HEK293 (cell line): ENCODE data around the gene RNF149.

Experiments
- CTCF ChIA-PET: fragments of 350-600 bp; formaldehyde crosslinking; extraction: SDS; loops from one replicate; lab custom pipeline; 2021; ENCODE audit warnings: antibody characterized with exemption; lab: Yijun Ruan, JAX
- POLR2A ChIA-PET: fragments of 300-600 bp; formaldehyde crosslinking; extraction: SDS; loops from one replicate; lab custom pipeline; 2020; ENCODE audit warnings: antibody characterized with exemption, inconsistent platforms; lab: Yijun Ruan, JAX
- H3K27ac ChIP-seq: fragments of 200-500 bp; sonication (Bioruptor generic); 2 replicates; pipeline ENCODE4 v1.5.1; 2014; ENCODE audit warnings: low read depth, low read length, control low read depth, inconsistent platforms; ENCODE audit errors: extremely low read depth
- H3K36me3 ChIP-seq, 2 experiments: fragments of 200-500 bp in 1 of 2; sonication (Bioruptor generic) in 1 of 2; 1 replicate in 1 of 2; 2 replicates in 1 of 2; pipeline ENCODE4 v1.5.1; 2014 to 2017; ENCODE audit warnings: inconsistent platforms in 2 of 2, low read length in 2 of 2; ENCODE audit not compliant: control insufficient read depth in 2 of 2, insufficient read depth in 1 of 2
- H3K4me1 ChIP-seq: fragments of 200-500 bp; sonication (Bioruptor generic); 2 replicates; pipeline ENCODE4 v1.5.1; 2014; ENCODE audit warnings: mild to moderate bottlenecking, low read length, inconsistent platforms; ENCODE audit not compliant: control insufficient read depth, insufficient read depth
- H3K4me3 ChIP-seq: 2 replicates; pipeline ENCODE4 v1.5.1; 2011; ENCODE audit warnings: low read depth, mild to moderate bottlenecking, control low read depth, low read length, moderate library complexity
- H3K9me3 ChIP-seq: fragments of 200-500 bp; sonication (Bioruptor generic); 2 replicates; pipeline ENCODE4 v1.5.1; 2014; ENCODE audit warnings: low read depth, low read length, inconsistent platforms; ENCODE audit not compliant: control insufficient read depth, insufficient read depth
- KLF7 ChIP-seq: fragments of 450-650 bp; formaldehyde crosslinking; IDR thresholded peaks from 2 replicates; pipeline ENCODE4 v1.5.1; 2016; ENCODE audit warnings: missing biosample characterization, missing genetic modification characterization, borderline replicate concordance
- MZF1 ChIP-seq: fragments of 450-650 bp; formaldehyde crosslinking; IDR thresholded peaks from 2 replicates; pipeline ENCODE4 v1.5.1; 2017; ENCODE audit warnings: missing biosample characterization, missing genetic modification characterization, borderline replicate concordance
- SALL2 ChIP-seq: fragments of 450-650 bp; formaldehyde crosslinking; IDR thresholded peaks from 2 replicates; pipeline ENCODE4 v1.5.0; 2017; ENCODE audit warnings: missing biosample characterization, mild to moderate bottlenecking, missing genetic modification characterization, borderline replicate concordance
- ZBTB17 ChIP-seq: fragments of 450-650 bp; formaldehyde crosslinking; IDR thresholded peaks from 2 replicates; pipeline ENCODE4 v1.5.1; 2016; ENCODE audit warnings: missing biosample characterization, missing genetic modification characterization
- ZBTB8A ChIP-seq: fragments of 450-650 bp; formaldehyde crosslinking; IDR thresholded peaks from 2 replicates; pipeline ENCODE4 v1.5.1; 2016; ENCODE audit warnings: missing biosample characterization, missing genetic modification characterization
- ZFHX2 ChIP-seq: fragments of 450-650 bp; formaldehyde crosslinking; conservative IDR thresholded peaks from 2 replicates; pipeline ENCODE4 v1.5.1; 2016; ENCODE audit warnings: missing biosample characterization, missing genetic modification characterization
- ZFP41 ChIP-seq: fragments of 450-650 bp; formaldehyde crosslinking; IDR thresholded peaks from 2 replicates; pipeline ENCODE4 v1.5.1; 2016; ENCODE audit warnings: missing biosample characterization, missing genetic modification characterization, borderline replicate concordance
- ZNF121 ChIP-seq: fragments of 450-650 bp; formaldehyde crosslinking; IDR thresholded peaks from 2 replicates; pipeline ENCODE4 v1.5.1; 2016; ENCODE audit warnings: missing biosample characterization, missing genetic modification characterization
- ZNF155 ChIP-seq: fragments of 450-650 bp; formaldehyde crosslinking; IDR thresholded peaks from 2 replicates; pipeline ENCODE4 v1.5.1; 2016; ENCODE audit warnings: missing biosample characterization, missing genetic modification characterization
- ZNF157 ChIP-seq: fragments of 450-650 bp; formaldehyde crosslinking; IDR thresholded peaks from 2 replicates; pipeline ENCODE4 v1.5.1; 2016; ENCODE audit warnings: missing biosample characterization, missing genetic modification characterization
- ZNF16 ChIP-seq: fragments of 450-650 bp; formaldehyde crosslinking; IDR thresholded peaks from 2 replicates; pipeline ENCODE4 v1.5.1; 2016; ENCODE audit warnings: low read depth, missing biosample characterization, missing genetic modification characterization
- ZNF175 ChIP-seq: fragments of 450-650 bp; formaldehyde crosslinking; IDR thresholded peaks from 2 replicates; pipeline ENCODE4 v1.5.1; 2016; ENCODE audit warnings: missing biosample characterization, missing genetic modification characterization
- ZNF274 ChIP-seq, 2 experiments: fragments of 200-500 bp in 1 of 2; fragments of 450-650 bp in 1 of 2; sonication (Bioruptor generic) in 1 of 2; formaldehyde crosslinking in 1 of 2; IDR thresholded peaks; 2 replicates each; pipeline versions ENCODE4 v1.5.1 to v1.6.1; 2014 to 2016; ENCODE audit warnings: borderline replicate concordance in 1 of 2, inconsistent platforms in 1 of 2, low read length in 1 of 2, missing biosample characterization in 1 of 2, missing genetic modification characterization in 1 of 2
- ZNF292 ChIP-seq: fragments of 450-650 bp; formaldehyde crosslinking; IDR thresholded peaks from 2 replicates; pipeline ENCODE4 v1.5.1; 2016; ENCODE audit warnings: low read depth, missing biosample characterization, missing genetic modification characterization, borderline replicate concordance
- ZNF354C ChIP-seq: fragments of 450-650 bp; formaldehyde crosslinking; IDR thresholded peaks from 2 replicates; pipeline ENCODE4 v1.5.1; 2016; ENCODE audit warnings: missing biosample characterization, missing genetic modification characterization, low read depth, borderline replicate concordance
- ZNF473 ChIP-seq: fragments of 450-650 bp; formaldehyde crosslinking; IDR thresholded peaks from 2 replicates; pipeline ENCODE4 v1.5.1; 2017; ENCODE audit warnings: missing biosample characterization, missing genetic modification characterization
- ZNF561 ChIP-seq: fragments of 450-650 bp; IDR thresholded peaks from 2 replicates; pipeline ENCODE4 v1.5.1; 2018; ENCODE audit warnings: missing biosample characterization, missing genetic modification characterization, borderline replicate concordance
- ZNF670 ChIP-seq: fragments of 450-650 bp; formaldehyde crosslinking; IDR thresholded peaks from 2 replicates; pipeline ENCODE4 v1.5.1; 2016; ENCODE audit warnings: missing biosample characterization, missing genetic modification characterization, low read depth
- ZNF830 ChIP-seq: fragments of 450-650 bp; IDR thresholded peaks from 2 replicates; pipeline ENCODE4 v1.5.0; 2018; ENCODE audit warnings: missing biosample characterization, missing genetic modification characterization, low read depth, mild to moderate bottlenecking, moderate library complexity
- ZNF843 ChIP-seq: fragments of 450-650 bp; formaldehyde crosslinking; IDR thresholded peaks from 2 replicates; pipeline ENCODE4 v1.5.1; 2016; ENCODE audit warnings: missing biosample characterization, missing genetic modification characterization
- ZSCAN16 ChIP-seq: fragments of 450-650 bp; formaldehyde crosslinking; IDR thresholded peaks from 2 replicates; pipeline ENCODE4 v1.5.1; 2016; ENCODE audit warnings: missing biosample characterization, missing genetic modification characterization
- TF ChIP-seq, protein P1 (sequence below): fragments of 450-650 bp; formaldehyde crosslinking; IDR thresholded peaks from 2 replicates; pipeline ENCODE4 v1.5.1; 2016; ENCODE audit warnings: missing biosample characterization, missing genetic modification characterization
- TF ChIP-seq, protein P2 (sequence below): sonication (generic); formaldehyde crosslinking; IDR thresholded peaks from 2 replicates; pipeline ENCODE4 v1.8.1; 2022; ENCODE audit warnings: mild to moderate bottlenecking, moderate library complexity, missing genetic modification reagents
- TF ChIP-seq, protein P3 (sequence below): fragments of 450-650 bp; formaldehyde crosslinking; IDR thresholded peaks from 2 replicates; pipeline ENCODE4; 2016; ENCODE audit warnings: missing biosample characterization, missing genetic modification characterization
- TF ChIP-seq, protein P4 (sequence below): fragments of 450-650 bp; formaldehyde crosslinking; IDR thresholded peaks from 2 replicates; pipeline ENCODE4 v1.5.1; 2016; ENCODE audit warnings: missing biosample characterization, missing genetic modification characterization
- TF ChIP-seq, protein P5 (sequence below): fragments of 450-650 bp; IDR thresholded peaks from 2 replicates; pipeline ENCODE4 v1.5.1; 2018; ENCODE audit warnings: missing biosample characterization, missing genetic modification characterization
- TF ChIP-seq, protein P6 (sequence below): fragments of 450-650 bp; formaldehyde crosslinking; IDR thresholded peaks from 2 replicates; pipeline ENCODE4 v1.5.1; 2017; ENCODE audit warnings: missing biosample characterization, missing genetic modification characterization

The RNF149 gene

DNA sequence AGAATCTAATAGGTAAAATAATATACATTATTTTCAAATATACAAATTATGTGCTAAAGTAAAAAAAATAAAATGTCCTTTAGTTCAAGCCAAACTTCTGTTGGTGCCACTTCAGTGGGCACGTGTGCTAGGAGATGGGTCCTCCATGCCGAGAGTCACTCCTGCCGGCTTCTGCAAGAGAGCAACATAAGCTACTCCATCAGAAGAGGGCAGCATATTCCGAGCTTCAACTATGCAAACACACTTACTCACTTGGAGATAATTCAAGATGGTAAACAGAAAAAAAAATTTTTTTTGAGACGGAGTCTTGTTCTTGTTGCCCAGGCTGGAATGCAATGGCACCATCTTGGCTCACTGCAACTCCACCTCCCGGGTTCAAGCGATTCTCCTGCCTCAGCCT lies 31.4 kb downstream of the RNF149 start:
- Histone ChIP-seq H3K36me3 (peaks cover 43 to 67% of the 10 kb centered on the region in 2 experiments), H3K4me3 (no peak overlapping the region), H3K4me1 (no peaks in the 10 kb centered on the region), H3K9me3 (no peaks in the 10 kb centered on the region), H3K27ac (no peak overlapping the region)
- TF ChIP-seq, protein P1, sequence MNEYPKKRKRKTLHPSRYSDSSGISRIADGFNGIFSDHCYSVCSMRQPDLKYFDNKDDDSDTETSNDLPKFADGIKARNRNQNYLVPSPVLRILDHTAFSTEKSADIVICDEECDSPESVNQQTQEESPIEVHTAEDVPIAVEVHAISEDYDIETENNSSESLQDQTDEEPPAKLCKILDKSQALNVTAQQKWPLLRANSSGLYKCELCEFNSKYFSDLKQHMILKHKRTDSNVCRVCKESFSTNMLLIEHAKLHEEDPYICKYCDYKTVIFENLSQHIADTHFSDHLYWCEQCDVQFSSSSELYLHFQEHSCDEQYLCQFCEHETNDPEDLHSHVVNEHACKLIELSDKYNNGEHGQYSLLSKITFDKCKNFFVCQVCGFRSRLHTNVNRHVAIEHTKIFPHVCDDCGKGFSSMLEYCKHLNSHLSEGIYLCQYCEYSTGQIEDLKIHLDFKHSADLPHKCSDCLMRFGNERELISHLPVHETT, result no peak
- TF ChIP-seq ZNF292 (tag by site-specific recombination), result no peak
- no peak for TF ChIP-seq ZBTB8A (tag by site-specific recombination)
- TF ChIP-seq ZNF830 (tag by site-specific recombination), result no peak
- no peak for TF ChIP-seq ZNF155 (tag by site-specific recombination)
- TF ChIP-seq, protein P2, sequence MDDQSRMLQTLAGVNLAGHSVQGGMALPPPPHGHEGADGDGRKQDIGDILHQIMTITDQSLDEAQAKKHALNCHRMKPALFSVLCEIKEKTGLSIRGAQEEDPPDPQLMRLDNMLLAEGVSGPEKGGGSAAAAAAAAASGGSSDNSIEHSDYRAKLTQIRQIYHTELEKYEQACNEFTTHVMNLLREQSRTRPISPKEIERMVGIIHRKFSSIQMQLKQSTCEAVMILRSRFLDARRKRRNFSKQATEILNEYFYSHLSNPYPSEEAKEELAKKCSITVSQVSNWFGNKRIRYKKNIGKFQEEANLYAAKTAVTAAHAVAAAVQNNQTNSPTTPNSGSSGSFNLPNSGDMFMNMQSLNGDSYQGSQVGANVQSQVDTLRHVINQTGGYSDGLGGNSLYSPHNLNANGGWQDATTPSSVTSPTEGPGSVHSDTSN (CRISPR knock-in tag), result no peak
- no peak for TF ChIP-seq ZNF175 (tag by site-specific recombination)
- TF ChIP-seq ZNF121 (tag by site-specific recombination), result no peak
- TF ChIP-seq ZFP41, result no peak
- TF ChIP-seq ZNF157 (tag by site-specific recombination), result no peak
- TF ChIP-seq ZNF473 (tag by site-specific recombination), result no peak
- TF ChIP-seq ZNF843 (tag by site-specific recombination), result no peak
- POLR2A ChIA-PET, result no interaction called here
- CTCF ChIA-PET, result no interaction called here

DNA sequence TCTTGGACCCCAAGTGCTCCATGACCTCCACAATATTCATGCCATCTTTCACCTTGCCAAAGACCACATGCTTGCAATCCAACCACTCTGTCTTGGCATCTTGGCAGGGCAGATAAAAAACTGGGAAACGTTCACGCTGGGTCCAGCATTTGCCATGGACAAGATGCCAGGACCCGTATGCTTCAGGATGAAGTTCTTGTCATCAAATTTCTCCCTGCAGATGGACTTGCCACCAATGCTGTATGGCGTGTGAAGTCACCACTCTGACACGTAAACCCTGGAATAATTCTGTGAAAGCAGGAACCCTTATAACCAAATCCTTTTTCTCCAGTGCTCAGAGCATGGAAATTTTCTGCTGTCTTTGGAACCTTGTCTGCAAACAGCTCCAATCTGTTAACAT lies 34.4 kb downstream of the RNF149 start:
- H3K4me3 ChIP-seq, result no peak overlapping the region
- CTCF ChIA-PET, result interaction anchor here (0.7 kb wide), 1 partner anchor 646 kb away, joined by 3 read pairs; no protein-coding TSS in a partner anchor
- H3K36me3 ChIP-seq, result peaks cover 38 to 69% of the 10 kb centered on the region in 2 experiments
- no peaks in the 10 kb centered on the region for H3K9me3 ChIP-seq
- no peaks in the 10 kb centered on the region for H3K4me1 ChIP-seq
- POLR2A ChIA-PET, result no interaction called here
- no peak overlapping the region for H3K27ac ChIP-seq
- TF ChIP-seq, protein P3, sequence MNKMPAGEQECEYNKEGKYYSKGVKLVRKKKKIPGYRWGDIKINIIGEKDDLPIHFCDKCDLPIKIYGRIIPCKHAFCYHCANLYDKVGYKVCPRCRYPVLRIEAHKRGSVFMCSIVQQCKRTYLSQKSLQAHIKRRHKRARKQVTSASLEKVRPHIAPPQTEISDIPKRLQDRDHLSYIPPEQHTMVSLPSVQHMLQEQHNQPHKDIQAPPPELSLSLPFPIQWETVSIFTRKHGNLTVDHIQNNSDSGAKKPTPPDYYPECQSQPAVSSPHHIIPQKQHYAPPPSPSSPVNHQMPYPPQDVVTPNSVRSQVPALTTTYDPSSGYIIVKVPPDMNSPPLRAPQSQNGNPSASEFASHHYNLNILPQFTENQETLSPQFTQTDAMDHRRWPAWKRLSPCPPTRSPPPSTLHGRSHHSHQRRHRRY (tag by site-specific recombination), result no peak
- TF ChIP-seq, protein P4, sequence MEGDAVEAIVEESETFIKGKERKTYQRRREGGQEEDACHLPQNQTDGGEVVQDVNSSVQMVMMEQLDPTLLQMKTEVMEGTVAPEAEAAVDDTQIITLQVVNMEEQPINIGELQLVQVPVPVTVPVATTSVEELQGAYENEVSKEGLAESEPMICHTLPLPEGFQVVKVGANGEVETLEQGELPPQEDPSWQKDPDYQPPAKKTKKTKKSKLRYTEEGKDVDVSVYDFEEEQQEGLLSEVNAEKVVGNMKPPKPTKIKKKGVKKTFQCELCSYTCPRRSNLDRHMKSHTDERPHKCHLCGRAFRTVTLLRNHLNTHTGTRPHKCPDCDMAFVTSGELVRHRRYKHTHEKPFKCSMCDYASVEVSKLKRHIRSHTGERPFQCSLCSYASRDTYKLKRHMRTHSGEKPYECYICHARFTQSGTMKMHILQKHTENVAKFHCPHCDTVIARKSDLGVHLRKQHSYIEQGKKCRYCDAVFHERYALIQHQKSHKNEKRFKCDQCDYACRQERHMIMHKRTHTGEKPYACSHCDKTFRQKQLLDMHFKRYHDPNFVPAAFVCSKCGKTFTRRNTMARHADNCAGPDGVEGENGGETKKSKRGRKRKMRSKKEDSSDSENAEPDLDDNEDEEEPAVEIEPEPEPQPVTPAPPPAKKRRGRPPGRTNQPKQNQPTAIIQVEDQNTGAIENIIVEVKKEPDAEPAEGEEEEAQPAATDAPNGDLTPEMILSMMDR (tag by site-specific recombination), result no peak
- no peak for TF ChIP-seq ZNF354C
- TF ChIP-seq ZNF830 (tag by site-specific recombination), result no peak
- no peak for TF ChIP-seq ZNF16 (tag by site-specific recombination)
- TF ChIP-seq, protein P5, sequence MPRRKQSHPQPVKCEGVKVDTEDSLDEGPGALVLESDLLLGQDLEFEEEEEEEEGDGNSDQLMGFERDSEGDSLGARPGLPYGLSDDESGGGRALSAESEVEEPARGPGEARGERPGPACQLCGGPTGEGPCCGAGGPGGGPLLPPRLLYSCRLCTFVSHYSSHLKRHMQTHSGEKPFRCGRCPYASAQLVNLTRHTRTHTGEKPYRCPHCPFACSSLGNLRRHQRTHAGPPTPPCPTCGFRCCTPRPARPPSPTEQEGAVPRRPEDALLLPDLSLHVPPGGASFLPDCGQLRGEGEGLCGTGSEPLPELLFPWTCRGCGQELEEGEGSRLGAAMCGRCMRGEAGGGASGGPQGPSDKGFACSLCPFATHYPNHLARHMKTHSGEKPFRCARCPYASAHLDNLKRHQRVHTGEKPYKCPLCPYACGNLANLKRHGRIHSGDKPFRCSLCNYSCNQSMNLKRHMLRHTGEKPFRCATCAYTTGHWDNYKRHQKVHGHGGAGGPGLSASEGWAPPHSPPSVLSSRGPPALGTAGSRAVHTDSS (tag by site-specific recombination), result no peak
- no peak for TF ChIP-seq KLF7 (tag by site-specific recombination)
- TF ChIP-seq SALL2 (tag by site-specific recombination), result no peak
- TF ChIP-seq, protein P6, sequence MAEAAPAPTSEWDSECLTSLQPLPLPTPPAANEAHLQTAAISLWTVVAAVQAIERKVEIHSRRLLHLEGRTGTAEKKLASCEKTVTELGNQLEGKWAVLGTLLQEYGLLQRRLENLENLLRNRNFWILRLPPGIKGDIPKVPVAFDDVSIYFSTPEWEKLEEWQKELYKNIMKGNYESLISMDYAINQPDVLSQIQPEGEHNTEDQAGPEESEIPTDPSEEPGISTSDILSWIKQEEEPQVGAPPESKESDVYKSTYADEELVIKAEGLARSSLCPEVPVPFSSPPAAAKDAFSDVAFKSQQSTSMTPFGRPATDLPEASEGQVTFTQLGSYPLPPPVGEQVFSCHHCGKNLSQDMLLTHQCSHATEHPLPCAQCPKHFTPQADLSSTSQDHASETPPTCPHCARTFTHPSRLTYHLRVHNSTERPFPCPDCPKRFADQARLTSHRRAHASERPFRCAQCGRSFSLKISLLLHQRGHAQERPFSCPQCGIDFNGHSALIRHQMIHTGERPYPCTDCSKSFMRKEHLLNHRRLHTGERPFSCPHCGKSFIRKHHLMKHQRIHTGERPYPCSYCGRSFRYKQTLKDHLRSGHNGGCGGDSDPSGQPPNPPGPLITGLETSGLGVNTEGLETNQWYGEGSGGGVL (tag by site-specific recombination), result no peak
- no peak for TF ChIP-seq MZF1 (tag by site-specific recombination)
- no peak for TF ChIP-seq ZBTB17 (tag by site-specific recombination)
- no peak for TF ChIP-seq ZNF561 (tag by site-specific recombination)
- TF ChIP-seq ZSCAN16 (tag by site-specific recombination), result no peak
- no peak for TF ChIP-seq ZNF670
- no peak for TF ChIP-seq ZFHX2 (tag by site-specific recombination)
- TF ChIP-seq ZNF274 (IDR thresholded peaks at IDR 0.05; ENCODE audit: low read length), result no peak
- no peak for TF ChIP-seq ZNF274 (tag by site-specific recombination; IDR thresholded peaks at IDR 0.05; ENCODE audit: borderline replicate concordance)
